NCI-H226 (cell line): Measurements from ENCODE around the gene KCND2.

Source experiments
- DNase-seq: peaks from one replicate; pipeline ENCODE4 v3.0.0-alpha.2; 2015

The KCND2 gene

DNA sequence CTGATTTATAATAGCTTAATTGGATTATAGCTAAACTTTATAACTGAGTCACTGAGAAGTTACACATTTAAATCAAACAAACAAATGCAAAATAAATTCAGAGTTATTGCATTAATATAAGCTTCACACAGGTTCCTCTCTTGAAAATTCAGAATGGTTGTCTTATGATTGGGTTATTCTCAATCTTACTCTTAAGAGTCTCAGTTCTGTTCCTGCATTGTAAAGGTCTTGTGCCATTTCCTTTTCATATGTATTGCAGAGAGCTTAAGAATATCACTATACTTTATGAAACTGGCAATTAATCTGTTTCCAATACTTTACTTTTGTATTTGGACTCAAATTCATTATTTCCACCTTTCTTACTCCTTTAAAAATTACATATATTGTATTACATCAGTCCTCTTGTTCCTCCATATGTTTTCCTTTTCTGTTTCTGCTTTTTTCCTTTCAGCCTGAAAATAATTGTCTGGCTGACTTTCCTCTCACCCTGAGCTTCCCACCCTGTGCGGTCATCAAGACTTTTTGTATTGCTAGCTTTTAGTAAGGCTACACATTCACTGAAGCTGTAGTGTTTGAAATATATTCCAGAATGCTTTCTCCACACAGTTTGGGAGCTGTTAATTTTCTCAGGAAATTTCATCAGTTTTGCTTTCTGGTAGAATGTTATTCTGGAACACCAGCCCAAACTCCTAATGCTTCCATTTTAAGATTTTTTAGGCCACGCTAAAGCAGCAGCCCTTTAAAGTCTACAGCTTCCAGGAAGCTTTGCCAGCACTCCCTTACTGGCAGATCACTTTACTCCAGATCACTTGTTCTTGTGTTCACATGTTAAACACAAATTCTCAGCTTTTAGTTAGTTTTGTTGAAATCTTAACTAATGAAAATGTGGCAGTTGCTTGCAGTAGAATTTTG lies 139.4 kb downstream of the KCND2 start:
- DNase-seq = no peak

GRCh38 chr7:120413164-120413563 lies 140.2 kb downstream of the KCND2 start:
- DNase-seq = no peak

GRCh38 chr7:120417244-120417979 lies 144.4 kb downstream of the KCND2 start:
- DNase-seq = no peak

- DNase-seq = no peak
Measured at GRCh38 chr7:120421151-120421651, 148.2 kb downstream of the KCND2 start.

- DNase-seq = no peak
Measured at GRCh38 chr7:120431016-120431415, 158.0 kb downstream of the KCND2 start.

DNA sequence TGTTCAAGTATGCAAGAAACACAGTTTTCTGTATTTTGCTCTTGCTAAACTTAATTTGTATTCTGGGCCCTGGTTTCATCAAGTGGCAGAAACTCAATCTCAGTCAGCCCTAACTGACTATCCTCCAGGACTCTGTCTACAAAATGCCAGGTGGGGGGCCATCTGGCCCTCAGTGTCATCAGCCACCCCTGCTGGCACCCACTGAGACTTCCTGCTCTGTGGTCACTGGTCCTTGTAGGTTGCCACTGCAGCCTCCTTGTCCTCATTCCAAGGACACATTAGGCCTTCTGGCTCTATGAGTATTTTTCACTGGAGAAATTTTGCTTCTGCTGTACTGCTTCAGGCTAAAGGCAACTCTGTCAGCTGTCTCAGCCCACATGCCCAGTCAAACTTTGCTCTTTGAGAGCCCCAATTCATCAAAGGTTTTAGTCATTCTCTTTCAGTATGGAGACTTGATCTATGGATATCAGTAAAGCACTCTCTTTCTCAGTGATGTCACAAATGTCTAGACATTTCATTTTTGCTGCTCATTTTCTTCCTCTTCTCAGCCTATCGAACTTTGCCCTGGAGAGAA lies 163.6 kb downstream of the KCND2 start:
- DNase-seq = no peak

DNA sequence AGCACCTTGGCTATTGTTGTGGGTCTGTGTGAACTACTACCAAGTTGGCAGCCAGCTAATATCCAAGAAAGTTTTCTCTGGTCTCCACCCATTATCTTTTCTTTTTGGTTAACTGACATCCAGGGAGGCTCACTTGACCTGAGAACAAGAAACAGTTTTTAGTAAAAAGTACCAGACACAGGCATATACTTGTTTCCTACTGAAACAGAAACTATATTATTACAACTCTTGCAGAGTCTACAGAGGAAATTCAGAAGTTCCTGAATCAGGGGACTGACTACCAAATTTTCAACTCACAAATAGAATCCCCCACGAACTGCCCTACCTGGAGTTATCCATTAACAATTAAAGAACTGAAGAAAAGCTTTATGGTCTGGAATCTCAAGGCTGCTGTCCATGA lies 168.9 kb downstream of the KCND2 start:
- DNase-seq = no peak

DNA sequence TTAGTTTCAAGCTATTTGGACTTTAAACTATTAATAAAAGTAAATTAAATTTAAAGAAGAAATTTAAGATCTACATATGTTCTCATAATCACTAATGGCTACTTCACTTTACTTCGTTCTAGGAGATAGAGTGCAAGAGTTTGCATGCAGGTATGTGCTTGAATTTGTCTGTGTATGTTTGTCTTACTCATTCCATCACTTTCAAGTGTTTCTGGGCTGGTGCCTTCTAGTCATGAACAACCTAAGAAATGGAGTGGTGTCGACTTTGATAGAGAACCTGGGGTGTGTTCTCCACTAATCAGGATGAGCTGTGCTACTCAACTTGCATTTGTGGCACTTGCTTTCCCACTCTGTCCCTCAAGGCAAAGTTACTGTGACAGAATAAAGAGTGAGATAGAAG lies 169.9 kb downstream of the KCND2 start:
- no peak for DNase-seq

DNA sequence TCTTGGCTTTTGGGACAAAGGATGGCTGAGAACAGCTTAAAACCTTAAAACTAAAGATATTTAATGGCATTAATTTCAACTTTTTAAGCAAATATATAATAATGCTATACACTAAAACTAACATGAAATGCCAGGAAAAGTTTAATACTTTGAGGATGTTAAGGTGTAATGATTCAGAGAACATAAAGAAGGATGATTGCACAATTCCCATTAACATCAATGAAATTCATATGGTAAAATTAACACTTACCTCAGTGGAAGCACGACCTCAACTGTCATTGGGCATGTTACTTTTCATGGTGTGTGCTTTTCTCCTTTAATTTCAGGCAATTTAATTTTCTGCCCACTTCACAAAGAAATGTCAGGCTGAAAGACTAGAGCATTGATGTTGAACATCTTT lies 171.7 kb downstream of the KCND2 start:
- DNase-seq = no peak

DNA sequence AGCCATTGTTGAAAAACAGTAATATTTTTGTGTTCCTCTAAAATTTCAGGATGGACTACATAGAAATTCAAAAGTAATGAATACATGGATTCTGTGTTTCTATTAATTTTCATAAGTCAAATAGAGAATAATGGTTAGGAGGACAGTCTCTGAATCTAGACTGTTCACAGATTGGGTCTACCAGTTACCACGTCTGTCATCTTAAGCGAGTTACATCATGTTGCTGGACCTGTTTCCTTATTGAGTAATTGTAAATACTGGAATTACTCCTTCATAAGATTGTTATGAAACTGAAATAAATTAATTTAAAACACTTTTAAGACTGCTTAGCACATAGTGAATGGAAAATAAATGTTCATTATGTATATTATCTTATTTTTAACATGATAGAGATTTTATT lies 172.3 kb downstream of the KCND2 start:
- DNase-seq = no peak

- no peak for DNase-seq
Measured at GRCh38 chr7:120452665-120453064, 179.7 kb downstream of the KCND2 start.

DNA sequence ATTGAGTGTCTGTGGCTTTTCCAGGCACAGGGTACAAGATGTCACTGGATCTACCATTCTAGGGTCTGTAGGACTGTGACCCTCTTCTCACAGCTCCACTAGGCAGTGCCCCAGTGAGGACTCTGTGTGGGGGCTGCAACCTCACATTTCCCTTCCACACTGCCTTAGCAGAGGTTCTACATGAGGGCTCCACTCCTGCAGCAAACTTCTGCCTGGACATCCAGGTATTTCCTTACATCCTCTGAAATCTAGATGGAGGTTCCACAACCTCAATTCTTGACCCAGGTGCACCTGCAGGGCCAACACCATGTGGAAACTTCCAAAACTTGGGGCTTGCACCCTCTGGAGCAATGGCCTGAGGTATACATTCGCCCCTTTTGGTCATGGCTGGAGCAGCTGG lies 183.7 kb downstream of the KCND2 start:
- DNase-seq = no peak

GRCh38 chr7:120460949-120461348 lies 188.0 kb downstream of the KCND2 start:
- DNase-seq = no peak

GRCh38 chr7:120462991-120463390 lies 190.0 kb downstream of the KCND2 start:
- DNase-seq = no peak

GRCh38 chr7:120464104-120464503 lies 191.1 kb downstream of the KCND2 start:
- DNase-seq = no peak

DNA sequence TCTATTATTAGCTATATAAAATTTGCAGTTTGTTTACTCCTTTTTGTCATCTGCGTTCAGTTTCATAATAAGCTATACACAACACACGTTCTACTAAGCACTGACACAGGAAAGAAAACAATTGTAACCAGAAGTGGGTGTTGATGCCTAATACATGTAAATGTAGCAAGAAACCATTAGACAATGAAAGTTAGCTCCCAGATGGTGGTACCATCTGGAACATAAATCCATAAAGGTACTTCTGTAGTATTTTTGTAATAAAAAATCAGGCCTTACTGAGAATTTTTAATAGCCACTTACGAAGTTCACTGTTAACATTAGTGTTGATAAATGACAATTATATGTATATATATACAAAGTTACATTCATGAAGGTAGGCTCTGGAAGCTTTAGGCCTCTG lies 194.7 kb downstream of the KCND2 start:
- no peak for DNase-seq

- DNase-seq = no peak
Measured at GRCh38 chr7:120468611-120469010, 195.6 kb downstream of the KCND2 start.

GRCh38 chr7:120472892-120473291 lies 199.9 kb downstream of the KCND2 start:
- no peak for DNase-seq

DNA sequence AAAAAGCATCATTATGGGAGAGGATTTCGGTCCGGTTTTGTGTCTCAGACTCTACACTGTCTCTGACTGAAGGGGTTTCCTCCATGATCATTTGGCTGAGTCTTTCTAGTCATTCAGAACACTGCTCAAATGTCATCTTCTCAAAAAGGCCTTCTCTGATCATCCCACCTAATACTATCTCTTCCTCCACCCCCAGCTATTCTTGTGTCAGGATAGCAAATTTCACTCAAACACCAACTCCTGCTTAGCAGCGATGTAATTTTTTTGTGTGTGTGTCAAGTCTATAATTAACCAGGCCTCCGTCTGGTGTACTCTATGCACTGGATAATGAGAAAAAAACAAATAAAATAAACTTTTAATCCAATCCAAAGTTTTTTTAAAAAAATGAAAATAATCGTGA lies 200.4 kb downstream of the KCND2 start:
- no peak for DNase-seq

GRCh38 chr7:120475994-120476393 lies 203.0 kb downstream of the KCND2 start:
- DNase-seq = no peak

DNA sequence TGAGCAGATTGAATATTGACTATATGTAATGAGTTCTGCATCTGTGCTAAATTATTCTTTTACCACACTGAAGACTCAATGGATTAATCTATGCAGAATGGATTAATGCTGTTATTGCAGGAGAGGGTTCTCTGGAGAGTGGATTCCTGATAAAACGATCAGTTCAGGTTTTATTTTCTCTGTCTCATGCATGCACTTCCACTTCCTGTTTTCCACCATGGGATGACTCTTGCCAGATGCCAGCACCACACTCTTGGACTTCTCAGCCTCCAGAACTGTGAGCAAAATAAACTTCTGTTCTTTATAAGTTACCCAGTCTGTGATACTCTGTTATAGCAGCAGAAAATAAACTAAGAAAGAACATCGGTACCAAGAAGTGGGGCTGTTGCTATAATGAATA lies 207.5 kb downstream of the KCND2 start:
- no peak for DNase-seq

DNA sequence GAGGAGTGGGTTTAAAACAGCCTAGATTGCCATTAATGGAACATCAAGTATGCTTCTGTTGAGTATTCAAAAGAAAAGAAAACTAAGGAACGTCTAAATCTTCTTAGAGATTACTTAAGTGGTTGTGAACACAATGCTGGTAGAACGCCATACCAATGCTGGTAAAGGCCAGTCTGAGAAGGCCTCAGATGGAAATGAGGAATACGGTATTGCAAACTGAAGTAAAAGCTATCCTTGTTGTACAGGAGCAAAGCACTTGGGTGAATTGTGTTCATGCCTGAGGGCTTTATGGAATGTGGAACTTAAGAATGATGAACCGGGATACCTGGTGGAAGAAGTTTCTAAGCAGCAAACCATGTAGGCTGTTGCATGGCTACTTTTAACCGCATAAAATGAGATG lies 208.0 kb downstream of the KCND2 start:
- no peak for DNase-seq

GRCh38 chr7:120486164-120486563 lies 213.2 kb downstream of the KCND2 start:
- no peak for DNase-seq

- DNase-seq = no peak
Measured at GRCh38 chr7:120502132-120502531, 229.2 kb downstream of the KCND2 start.
